NCI-H2081 (cell line): ENCODE results near the gene LPCAT2.

ENCODE experiments used
- DNase-seq, 2 experiments: peaks; one replicate each; lab custom pipeline; 2025; lab: John Stamatoyannopoulos, UW

The LPCAT2 gene

GRCh38 chr16:55555436-55555835 lies 46.6 kb downstream of the LPCAT2 start:
- DNase-seq = no peak

- DNase-seq = no peak
Observed at GRCh38 chr16:55557186-55557585, 48.3 kb downstream of the LPCAT2 start.

- no peak for DNase-seq
Observed at GRCh38 chr16:55559233-55559632, 50.4 kb downstream of the LPCAT2 start.

GRCh38 chr16:55559933-55560516 lies 51.2 kb downstream of the LPCAT2 start:
- DNase-seq = no peak

GRCh38 chr16:55561319-55561848 lies 52.5 kb downstream of the LPCAT2 start:
- DNase-seq = no peak

- no peak for DNase-seq
Observed at GRCh38 chr16:55562936-55563335, 54.1 kb downstream of the LPCAT2 start.

GRCh38 chr16:55563797-55564196 lies 54.9 kb downstream of the LPCAT2 start:
- DNase-seq = no peak

GRCh38 chr16:55565086-55565485 lies 56.2 kb downstream of the LPCAT2 start:
- DNase-seq = no peak

GRCh38 chr16:55566432-55567175 lies 57.7 kb downstream of the LPCAT2 start, which contains the start of gene CAPNS2:
CAPNS2 (plus strand) TSS chr16:55566684; CDS start chr16:55566757, 73 bp downstream.
- no peak for DNase-seq

GRCh38 chr16:55567382-55567781 lies 58.5 kb downstream of the LPCAT2 start:
- DNase-seq = no peak

- DNase-seq = no peak
Observed at GRCh38 chr16:55568207-55568606, 59.3 kb downstream of the LPCAT2 start.

- DNase-seq = no peak
Observed at GRCh38 chr16:55569025-55569424, 60.2 kb downstream of the LPCAT2 start.

GRCh38 chr16:55570159-55570558 lies 61.3 kb downstream of the LPCAT2 start:
- DNase-seq = no peak

GRCh38 chr16:55571191-55571897 lies 62.5 kb downstream of the LPCAT2 start:
- no peak for DNase-seq

- no peak for DNase-seq
Observed at GRCh38 chr16:55572439-55572838, 63.6 kb downstream of the LPCAT2 start.

GRCh38 chr16:55574811-55575210 lies 65.9 kb downstream of the LPCAT2 start:
- no peak for DNase-seq

GRCh38 chr16:55575496-55575895 lies 66.6 kb downstream of the LPCAT2 start:
- no peak for DNase-seq

- no peak for DNase-seq
Observed at GRCh38 chr16:55576384-55576783, 67.5 kb downstream of the LPCAT2 start.

GRCh38 chr16:55577887-55578286 lies 69.0 kb downstream of the LPCAT2 start:
- DNase-seq = no peak

GRCh38 chr16:55585631-55586030 lies 76.8 kb downstream of the LPCAT2 start:
- DNase-seq = peak in 1 of 2 experiments; percentile 20

- no peak for DNase-seq
Observed at GRCh38 chr16:55588799-55589198, 79.9 kb downstream of the LPCAT2 start.

GRCh38 chr16:55592306-55592705 lies 83.4 kb downstream of the LPCAT2 start:
- no peak for DNase-seq

- DNase-seq = no peak
Observed at GRCh38 chr16:55597928-55598327, 89.1 kb downstream of the LPCAT2 start.
